Keratinocyte (primary cell): ENCODE data around the gene SLC22A14. TPM values are rescaled to one million over a fixed set of nuclear protein-coding genes. Genes with fewer than 3 reads are reported as not detected.
"Not testable (repeated sequence)": the region's sequence is repeated elsewhere in the genome, so short reads cannot be mapped to it uniquely, and the experiment has no call there.

Experiments used
- DNase-seq: peaks from one replicate; pipeline ENCODE4 v3.0.0-alpha.2; 2011; ENCODE audit warnings: low read depth, missing footprints, low spot score
- FAIRE-seq: peaks from 2 replicates; lab custom pipeline; 2011; peaks lifted over from hg19 to GRCh38; lab: Jason Lieb, UNC
- H2AFZ ChIP-seq: 2 replicates; pipeline ENCODE4 v1.6.0; 2012; ENCODE audit warnings: low read length, control low read depth, inconsistent platforms; ENCODE audit not compliant: control insufficient read depth
- H3K27ac ChIP-seq: 2 replicates; pipeline ENCODE4 v1.5.1; 2011; ENCODE audit warnings: low read length; ENCODE audit not compliant: control insufficient read depth, insufficient read depth
- H3K27me3 ChIP-seq: 3 replicates; pipeline ENCODE4 v1.6.0; 2011; ENCODE audit warnings: low read length; ENCODE audit not compliant: control insufficient read depth, insufficient read depth; ENCODE audit errors: extremely low read depth
- H3K36me3 ChIP-seq, 2 experiments: 2 replicates in 1 of 2; 3 replicates in 1 of 2; pipeline ENCODE4 v1.5.1; 2011; ENCODE audit warnings: low read length in 2 of 2, mild to moderate bottlenecking in 1 of 2; ENCODE audit not compliant: control insufficient read depth in 2 of 2, insufficient read depth in 2 of 2; ENCODE audit errors: extremely low read depth in 1 of 2
- H3K4me1 ChIP-seq: 3 replicates; pipeline ENCODE4 v1.5.1; 2011; ENCODE audit warnings: low read length; ENCODE audit not compliant: control insufficient read depth, insufficient read depth; ENCODE audit errors: extremely low read depth
- H3K4me2 ChIP-seq: 3 replicates; pipeline ENCODE4 v1.6.0; 2011; ENCODE audit warnings: low read depth, low read length; ENCODE audit not compliant: control insufficient read depth, insufficient read depth; ENCODE audit errors: extremely low read depth
- H3K4me3 ChIP-seq, 3 experiments: fragments of 200-600 bp in 1 of 3; sonication (generic) in 1 of 3; 2 replicates in 2 of 3; 3 replicates in 1 of 3; pipeline ENCODE4 v1.5.1; 2011 to 2016; ENCODE audit warnings: low read length in 3 of 3, mild to moderate bottlenecking in 3 of 3, control low read depth in 2 of 3, inconsistent platforms in 1 of 3, low read depth in 1 of 3, mixed read lengths in 1 of 3, mixed run types in 1 of 3, moderate library complexity in 1 of 3; ENCODE audit not compliant: control insufficient read depth in 2 of 3, insufficient read depth in 2 of 3; ENCODE audit errors: extremely low read depth in 1 of 3
- H3K79me2 ChIP-seq: 2 replicates; pipeline ENCODE4 v1.6.0; 2012; ENCODE audit warnings: low read length; ENCODE audit not compliant: control insufficient read depth, insufficient read depth
- H3K9ac ChIP-seq: 3 replicates; pipeline ENCODE4 v1.6.0; 2011; ENCODE audit warnings: low read length; ENCODE audit not compliant: control insufficient read depth, insufficient read depth; ENCODE audit errors: extremely low read depth
- H3K9me1 ChIP-seq: 3 replicates; pipeline ENCODE4 v1.6.0; 2011; ENCODE audit warnings: low read length; ENCODE audit not compliant: control insufficient read depth, insufficient read depth; ENCODE audit errors: extremely low read depth
- H3K9me3 ChIP-seq: 2 replicates; pipeline ENCODE4 v1.5.1; 2012; ENCODE audit warnings: low read depth, low read length; ENCODE audit not compliant: control insufficient read depth
- H4K20me1 ChIP-seq: 3 replicates; pipeline ENCODE4 v1.6.0; 2011; ENCODE audit warnings: low read length; ENCODE audit not compliant: control insufficient read depth, insufficient read depth; ENCODE audit errors: extremely low read depth
- EZH2 ChIP-seq: IDR thresholded peaks from one replicate; pipeline ENCODE4 v1.6.1; 2012; ENCODE audit warnings: inconsistent platforms, mild to moderate bottlenecking, low read length, moderate library complexity
- dilution Hi-C: fragments of 300-500 bp; cut with MboI; formaldehyde crosslinking; loops from one replicate; pipeline ENCODE4 v1.7.0; 2020; ENCODE audit warnings: low sequenced_read_pairs; ENCODE audit not compliant: extremely low pct_ligation_motif_present
- polyA plus RNA-seq, 5 experiments: library from polyadenylated mRNA; depleted of rRNA in 3 of 5; stranded (reverse) in 3 of 5; stranded (forward) in 1 of 5; unstranded in 1 of 5; fragments of >200 nt; gene quantifications; 1 replicate in 1 of 5; 2 replicates in 3 of 5; 3 replicates in 1 of 5; pipeline versions ENCODE4 v1.2.1 to v1.2.3, GENCODE V29; 2011 to 2012; ENCODE audit warnings: missing spikeins in 2 of 5, low read depth in 1 of 5, low replicate concordance in 1 of 5
- TF ChIP-seq, protein P1 (sequence below), 3 experiments: IDR thresholded peaks in 1 of 3; conservative IDR thresholded peaks in 1 of 3; optimal IDR thresholded peaks in 1 of 3; 2 replicates in 2 of 3; 3 replicates in 1 of 3; pipeline versions ENCODE3 to v1.5.1; 2011; ENCODE audit warnings: low read length in 3 of 3, mild to moderate bottlenecking in 3 of 3, moderate library complexity in 2 of 3, control low read depth in 1 of 3, inconsistent platforms in 1 of 3; ENCODE audit not compliant: insufficient read depth in 2 of 3; ENCODE audit errors: extremely low read depth in 1 of 3

SLC22A14 gene
- polyA plus RNA-seq, 1 donor (not counting 4 experiments of a cell fraction or from before 2014, with no cell fraction given) = 0.20 TPM

DNA sequence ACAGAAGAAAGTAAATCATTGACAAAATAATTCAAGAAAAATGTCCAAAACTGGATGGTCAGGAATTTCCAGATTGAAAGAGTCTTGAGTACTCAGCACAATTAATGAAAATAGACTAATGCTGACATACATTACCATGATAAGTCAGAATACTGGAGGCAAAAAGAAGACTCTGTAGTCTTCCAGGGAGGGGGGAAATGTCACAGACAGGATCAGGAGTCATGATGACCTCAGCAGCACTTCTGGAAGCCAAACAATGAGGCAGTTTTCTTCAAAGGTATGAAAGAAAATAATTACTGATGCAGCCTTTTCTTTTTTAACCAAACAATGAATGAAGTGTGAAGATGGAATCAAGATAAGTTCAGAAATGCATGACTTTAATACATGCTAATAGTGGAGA, 46.6 kb upstream of the SLC22A14 start:
- Histone ChIP-seq H3K9ac (no peak overlapping the region), H3K36me3 (peaks cover 13 to 20% of the 10 kb centered on the region in 2 experiments), H2AFZ (no peak overlapping the region), H3K9me3 (no peaks in the 10 kb centered on the region), H3K27ac (no peak overlapping the region), H4K20me1 (no peaks in the 10 kb centered on the region), H3K27me3 (no peaks in the 10 kb centered on the region), H3K4me3 (no peak overlapping the region), H3K9me1 (no peaks in the 10 kb centered on the region), H3K79me2 (peaks cover 11% of the 10 kb centered on the region), H3K4me2 (no peak overlapping the region), H3K4me1 (peaks cover 8% of the 10 kb centered on the region)
- TF ChIP-seq, protein P1, sequence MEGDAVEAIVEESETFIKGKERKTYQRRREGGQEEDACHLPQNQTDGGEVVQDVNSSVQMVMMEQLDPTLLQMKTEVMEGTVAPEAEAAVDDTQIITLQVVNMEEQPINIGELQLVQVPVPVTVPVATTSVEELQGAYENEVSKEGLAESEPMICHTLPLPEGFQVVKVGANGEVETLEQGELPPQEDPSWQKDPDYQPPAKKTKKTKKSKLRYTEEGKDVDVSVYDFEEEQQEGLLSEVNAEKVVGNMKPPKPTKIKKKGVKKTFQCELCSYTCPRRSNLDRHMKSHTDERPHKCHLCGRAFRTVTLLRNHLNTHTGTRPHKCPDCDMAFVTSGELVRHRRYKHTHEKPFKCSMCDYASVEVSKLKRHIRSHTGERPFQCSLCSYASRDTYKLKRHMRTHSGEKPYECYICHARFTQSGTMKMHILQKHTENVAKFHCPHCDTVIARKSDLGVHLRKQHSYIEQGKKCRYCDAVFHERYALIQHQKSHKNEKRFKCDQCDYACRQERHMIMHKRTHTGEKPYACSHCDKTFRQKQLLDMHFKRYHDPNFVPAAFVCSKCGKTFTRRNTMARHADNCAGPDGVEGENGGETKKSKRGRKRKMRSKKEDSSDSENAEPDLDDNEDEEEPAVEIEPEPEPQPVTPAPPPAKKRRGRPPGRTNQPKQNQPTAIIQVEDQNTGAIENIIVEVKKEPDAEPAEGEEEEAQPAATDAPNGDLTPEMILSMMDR (optimal IDR thresholded peaks at IDR 0.05 in 1 of 3, IDR thresholded peaks at IDR 0.05 in 1 of 3, conservative IDR thresholded peaks at IDR 0.05 in 1 of 3; ENCODE audit: extremely low read depth in 1 of 3, insufficient read depth in 2 of 3, low read length in 3 of 3) = no peak
- no peak for TF ChIP-seq EZH2
- dilution Hi-C loops = no loop called here
- FAIRE-seq (peak; percentile 55), DNase-seq (no peak)

DNA sequence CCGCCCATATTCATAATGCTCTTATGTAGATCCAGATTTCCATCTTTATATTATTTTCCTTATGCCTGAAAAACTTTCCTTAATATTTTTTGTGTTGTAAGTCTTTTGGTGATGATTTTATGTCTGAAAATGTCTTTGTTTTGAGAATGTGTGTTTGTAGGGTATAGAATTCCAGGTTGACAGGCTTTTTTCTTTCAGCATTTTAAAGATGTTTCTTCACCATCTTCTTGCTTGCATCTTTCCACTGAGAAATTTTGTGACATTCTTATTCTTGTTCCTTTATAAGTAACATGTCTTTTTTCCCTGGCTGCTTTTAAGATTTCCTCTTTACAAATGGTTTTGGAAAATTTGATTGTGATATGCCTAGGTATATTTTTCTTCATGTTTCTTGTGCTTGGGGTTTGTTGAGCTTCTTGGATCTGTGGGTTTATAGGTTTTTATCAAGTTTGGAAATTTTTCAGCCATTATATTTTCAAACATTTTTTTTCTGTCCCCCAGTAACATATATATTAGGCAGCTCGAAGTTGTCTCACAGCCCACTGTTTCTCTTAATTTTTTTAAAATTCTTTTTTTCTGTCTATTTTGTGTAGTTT, 43.6 kb upstream of the SLC22A14 start:
- no peak overlapping the region for H3K27ac ChIP-seq
- no peaks in the 10 kb centered on the region for H3K9me3 ChIP-seq
- no peak overlapping the region for H3K4me3 ChIP-seq
- no peaks in the 10 kb centered on the region for H4K20me1 ChIP-seq
- H3K36me3 ChIP-seq = peaks cover 11 to 18% of the 10 kb centered on the region in 2 experiments
- DNase-seq (no peak), FAIRE-seq (no peak)
- no peak overlapping the region for H2AFZ ChIP-seq
- H3K79me2 ChIP-seq = peaks cover 15% of the 10 kb centered on the region
- no peak overlapping the region for H3K4me2 ChIP-seq
- H3K9me1 ChIP-seq = no peaks in the 10 kb centered on the region
- TF ChIP-seq, protein P1 (optimal IDR thresholded peaks at IDR 0.05 in 1 of 3, IDR thresholded peaks at IDR 0.05 in 1 of 3, conservative IDR thresholded peaks at IDR 0.05 in 1 of 3; ENCODE audit: extremely low read depth in 1 of 3, insufficient read depth in 2 of 3, low read length in 3 of 3) = no peak
- dilution Hi-C loops = no loop called here
- H3K4me1 ChIP-seq = peaks cover 8% of the 10 kb centered on the region
- no peaks in the 10 kb centered on the region for H3K27me3 ChIP-seq
- no peak overlapping the region for H3K9ac ChIP-seq

- Histone ChIP-seq H3K36me3 (peaks cover 9 to 31% of the 10 kb centered on the region in 2 experiments), H3K79me2 (peaks cover 12% of the 10 kb centered on the region)
- dilution Hi-C loops, H3K9me3 ChIP-seq, H3K27ac ChIP-seq, H3K4me2 ChIP-seq, H3K9ac ChIP-seq, H3K9me1 ChIP-seq, H2AFZ ChIP-seq, DNase-seq, H4K20me1 ChIP-seq, H3K27me3 ChIP-seq, FAIRE-seq, H3K4me1 ChIP-seq, H3K4me3 ChIP-seq: not testable (repeated sequence)
Observed at GRCh38 chr3:38242812-38243211, 39.3 kb upstream of the SLC22A14 start.
